Thoracic aorta (tissue), 2 donors: ENCODE results near the gene CTIF. TPM values are rescaled to one million over a fixed set of nuclear protein-coding genes. Genes with fewer than 3 reads are reported as not detected.

Experiments
- ATAC-seq: fragments of 150-250 bp; one replicate; pipeline ENCODE4 v1.8.0; 2017; ENCODE audit warnings: low read depth; ENCODE audit not compliant: insufficient number of reproducible peaks, low FRiP score
- DNase-seq: peaks from one replicate; pipeline ENCODE4 v3.0.0-alpha.2; 2020; ENCODE audit warnings: low spot score
- H3K27ac ChIP-seq, 2 donors: fragments of 200-600 bp; sonication (generic); 1 replicate in 1 of 2; 2 replicates in 1 of 2; pipeline ENCODE4 v1.5.1; 2016; ENCODE audit warnings: mild to moderate bottlenecking in 2 of 2, moderate library complexity in 2 of 2
- H3K27me3 ChIP-seq: fragments of 200-600 bp; sonication (generic); replicated peaks from 2 replicates; pipeline ENCODE4 v1.6.0; 2016; ENCODE audit warnings: mild to moderate bottlenecking; ENCODE audit not compliant: insufficient read depth
- H3K36me3 ChIP-seq: fragments of 200-600 bp; sonication (generic); one replicate; pipeline ENCODE4 v1.5.1; 2016
- H3K4me1 ChIP-seq, 2 donors: fragments of 200-600 bp; sonication (generic); 1 replicate in 1 of 2; 2 replicates in 1 of 2; pipeline versions ENCODE4 v1.5.1 to v1.6.0; 2016; ENCODE audit warnings: low read depth in 2 of 2, mild to moderate bottlenecking in 1 of 2; ENCODE audit not compliant: control insufficient read depth in 1 of 2
- H3K4me3 ChIP-seq: fragments of 200-600 bp; sonication (generic); 2 replicates; pipeline ENCODE4 v1.5.1; 2016; ENCODE audit warnings: mild to moderate bottlenecking
- H3K9me3 ChIP-seq: fragments of 200-600 bp; sonication (generic); 2 replicates; pipeline ENCODE4 v1.5.1; 2016
- total RNA-seq, 2 donors: library from RNA; depleted of rRNA; stranded (reverse); fragments of >200 nt; gene quantifications; one replicate each; pipeline versions ENCODE4 v1.1.0 to v1.2.3, GENCODE V29; 2016
- TF ChIP-seq, protein P1 (sequence below): fragments of 200-600 bp; sonication (generic); IDR thresholded peaks from one replicate; pipeline ENCODE4 v1.5.1; 2019; ENCODE audit warnings: antibody characterized with exemption

CTIF gene
- total RNA-seq, 2 donors from 2014 or later: 63.3 to 125 TPM

DNA sequence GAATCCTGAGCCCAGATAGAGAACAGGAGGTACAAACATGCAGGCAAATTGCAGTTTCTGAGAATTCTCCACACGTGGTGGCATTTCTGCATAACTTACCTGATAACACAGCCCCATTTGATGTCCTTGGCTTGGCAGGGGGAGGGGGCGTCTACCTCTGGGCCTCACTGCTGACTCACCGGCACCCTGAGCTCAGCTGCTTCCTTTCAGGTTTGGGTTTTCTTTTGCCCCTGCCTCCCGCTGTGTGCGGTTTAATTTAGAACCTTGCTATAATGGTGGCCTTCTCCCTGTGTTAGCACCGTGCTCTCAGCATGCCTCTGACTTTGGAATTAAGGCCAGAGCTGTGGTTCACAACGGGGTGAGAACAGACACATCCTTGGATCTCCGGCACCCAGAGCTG lies 4.4 kb downstream of the CTIF start:
- ATAC-seq (no peak), DNase-seq (no peak)
- Histone ChIP-seq H3K36me3 (no peaks in the 10 kb centered on the region), H3K9me3 (no peaks in the 10 kb centered on the region), H3K4me1 (peaks cover 32 to 65% of the 10 kb centered on the region in 2 donors), H3K4me3 (no peak overlapping the region), H3K27me3 (no peaks in the 10 kb centered on the region), H3K27ac (no peak overlapping the region)
- TF ChIP-seq, protein P1, sequence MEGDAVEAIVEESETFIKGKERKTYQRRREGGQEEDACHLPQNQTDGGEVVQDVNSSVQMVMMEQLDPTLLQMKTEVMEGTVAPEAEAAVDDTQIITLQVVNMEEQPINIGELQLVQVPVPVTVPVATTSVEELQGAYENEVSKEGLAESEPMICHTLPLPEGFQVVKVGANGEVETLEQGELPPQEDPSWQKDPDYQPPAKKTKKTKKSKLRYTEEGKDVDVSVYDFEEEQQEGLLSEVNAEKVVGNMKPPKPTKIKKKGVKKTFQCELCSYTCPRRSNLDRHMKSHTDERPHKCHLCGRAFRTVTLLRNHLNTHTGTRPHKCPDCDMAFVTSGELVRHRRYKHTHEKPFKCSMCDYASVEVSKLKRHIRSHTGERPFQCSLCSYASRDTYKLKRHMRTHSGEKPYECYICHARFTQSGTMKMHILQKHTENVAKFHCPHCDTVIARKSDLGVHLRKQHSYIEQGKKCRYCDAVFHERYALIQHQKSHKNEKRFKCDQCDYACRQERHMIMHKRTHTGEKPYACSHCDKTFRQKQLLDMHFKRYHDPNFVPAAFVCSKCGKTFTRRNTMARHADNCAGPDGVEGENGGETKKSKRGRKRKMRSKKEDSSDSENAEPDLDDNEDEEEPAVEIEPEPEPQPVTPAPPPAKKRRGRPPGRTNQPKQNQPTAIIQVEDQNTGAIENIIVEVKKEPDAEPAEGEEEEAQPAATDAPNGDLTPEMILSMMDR: no peak

DNA sequence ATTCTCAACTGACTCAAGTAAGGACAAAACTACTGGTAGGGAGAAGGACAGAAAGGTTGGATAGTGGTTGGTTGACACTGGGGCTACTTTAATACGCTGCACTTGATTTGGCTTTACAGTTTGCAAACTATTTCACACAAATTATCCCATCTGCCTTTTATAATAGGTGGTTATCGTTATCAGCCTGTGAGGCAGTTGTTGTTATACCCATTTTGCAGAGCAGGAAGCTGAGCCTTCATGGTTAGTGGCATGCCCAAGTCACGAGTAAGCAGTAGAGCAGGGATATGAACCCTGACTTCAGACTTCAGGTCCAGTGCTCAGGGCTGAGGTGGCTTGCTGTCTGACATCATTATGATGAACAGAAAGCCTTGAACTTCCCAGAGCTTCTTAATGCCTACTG lies 5.3 kb downstream of the CTIF start:
- no peaks in the 10 kb centered on the region for H3K36me3 ChIP-seq
- ATAC-seq: no peak
- no peaks in the 10 kb centered on the region for H3K9me3 ChIP-seq
- no peak for DNase-seq
- H3K27me3 ChIP-seq: no peaks in the 10 kb centered on the region
- TF ChIP-seq, protein P1: no peak
- H3K27ac ChIP-seq: peak overlapping the region in 1 of 2 donors; percentile 73
- H3K4me1 ChIP-seq: peaks cover 37 to 69% of the 10 kb centered on the region in 2 donors
- H3K4me3 ChIP-seq: no peak overlapping the region

DNA sequence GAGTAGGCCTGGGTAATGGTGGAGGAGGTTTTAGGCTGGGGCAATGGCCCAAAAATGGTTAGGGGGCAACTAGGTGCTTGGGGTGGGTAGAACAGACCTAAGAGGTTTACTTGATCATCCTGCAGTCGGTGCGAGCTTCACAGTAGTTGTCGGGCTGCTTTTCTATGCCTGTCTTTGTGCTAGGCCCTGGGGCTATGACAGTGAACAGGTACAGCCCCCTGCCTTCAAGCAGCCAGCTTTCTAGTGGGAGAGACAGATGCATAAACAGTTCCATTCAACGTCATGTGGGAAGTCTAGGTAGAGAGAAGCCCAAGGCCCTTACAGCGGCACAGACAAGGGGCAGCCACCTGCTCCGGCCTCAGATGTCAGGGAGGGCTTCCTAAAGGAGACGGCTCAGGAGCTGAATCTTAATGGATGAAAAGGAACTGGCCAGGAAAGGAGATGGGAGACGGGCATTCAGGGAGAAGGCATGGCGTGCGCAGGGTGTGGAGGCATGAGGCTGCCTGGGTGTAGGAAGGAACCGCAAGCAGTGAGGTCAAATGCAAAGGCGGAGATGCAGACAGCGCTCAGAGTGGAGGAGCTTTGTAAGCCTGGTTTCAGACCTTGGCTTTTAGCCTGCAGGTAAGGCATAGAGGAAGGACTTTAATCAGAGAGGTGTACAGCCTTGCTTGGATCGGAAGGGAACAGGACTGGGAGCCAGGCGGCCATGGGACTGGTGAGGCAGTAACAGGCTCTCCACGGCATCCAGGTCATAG lies 6.0 kb downstream of the CTIF start:
- H3K36me3 ChIP-seq: no peaks in the 10 kb centered on the region
- no peak overlapping the region for H3K4me3 ChIP-seq
- H3K27me3 ChIP-seq: no peaks in the 10 kb centered on the region
- ATAC-seq (no peak), DNase-seq (no peak)
- H3K27ac ChIP-seq: peak overlapping the region; percentile 69 to 73
- TF ChIP-seq, protein P1: no peak
- peaks cover 37 to 69% of the 10 kb centered on the region in 2 donors for H3K4me1 ChIP-seq
- no peaks in the 10 kb centered on the region for H3K9me3 ChIP-seq

DNA sequence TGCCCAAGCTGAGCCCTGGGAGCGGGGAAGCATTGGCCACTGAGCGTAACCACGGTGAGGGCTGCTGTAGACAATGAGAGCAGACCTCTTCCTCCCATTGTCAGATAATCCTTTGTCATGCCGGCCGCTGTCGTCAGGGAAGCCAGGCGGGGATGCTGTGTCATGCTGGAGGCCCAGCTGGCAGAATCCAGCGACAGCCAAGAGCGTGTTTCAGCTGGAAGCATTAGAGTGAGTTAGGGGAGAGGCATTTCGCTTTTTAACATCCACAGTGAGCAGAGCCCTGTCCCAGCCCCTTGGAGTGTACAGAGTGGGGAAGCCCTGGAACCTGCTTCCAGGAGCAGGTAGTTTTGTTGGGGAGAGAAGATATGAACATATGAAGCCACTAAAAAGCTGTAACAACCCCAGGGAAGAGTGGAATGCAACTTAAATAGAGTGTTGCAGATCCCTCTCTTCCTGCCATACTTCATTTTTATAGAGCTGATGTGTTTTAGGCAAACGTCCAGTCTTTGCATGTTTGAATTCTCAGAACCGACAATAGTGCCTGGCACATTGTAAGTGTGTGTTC lies 7.0 kb downstream of the CTIF start:
- ATAC-seq: no peak
- Histone ChIP-seq H3K4me1 (peaks cover 37 to 78% of the 10 kb centered on the region in 2 donors), H3K27ac (peak overlapping the region; percentile 69 to 73), H3K27me3 (no peaks in the 10 kb centered on the region), H3K4me3 (peak overlapping the region; percentile 29), H3K9me3 (no peaks in the 10 kb centered on the region), H3K36me3 (no peaks in the 10 kb centered on the region)
- TF ChIP-seq, protein P1: no peak
- peak; percentile 23 for DNase-seq

DNA sequence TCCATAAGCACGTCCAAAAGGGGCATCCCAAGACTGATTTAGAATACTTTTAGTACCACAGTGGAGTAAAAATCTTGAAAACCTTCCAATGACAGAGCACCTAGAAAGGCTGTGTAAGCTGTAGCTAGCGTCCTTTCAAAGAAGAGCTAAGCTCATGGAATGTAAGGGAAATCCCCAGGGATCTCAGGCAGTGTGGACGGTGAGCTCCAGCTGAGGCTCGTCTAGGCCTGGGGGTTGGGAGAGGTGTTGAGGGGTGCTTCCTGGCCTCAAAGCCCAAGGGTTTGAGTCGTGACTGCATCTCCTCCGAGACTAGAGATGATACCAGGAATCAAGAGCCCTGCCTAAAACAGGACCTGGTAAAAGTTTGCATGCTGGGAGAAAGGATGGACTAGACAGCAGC lies 7.6 kb downstream of the CTIF start:
- H3K27ac ChIP-seq: peak overlapping the region; percentile 69 to 73
- TF ChIP-seq, protein P1: no peak
- no peaks in the 10 kb centered on the region for H3K36me3 ChIP-seq
- no peaks in the 10 kb centered on the region for H3K9me3 ChIP-seq
- H3K4me1 ChIP-seq: peaks cover 36 to 76% of the 10 kb centered on the region in 2 donors
- H3K27me3 ChIP-seq: no peaks in the 10 kb centered on the region
- H3K4me3 ChIP-seq: no peak overlapping the region
- ATAC-seq: no peak
- DNase-seq: no peak
